ENCODE results near the gene GPHN. TPM values are rescaled to one million over a fixed set of nuclear protein-coding genes. Genes with fewer than 3 reads are reported as not detected.

The GPHN gene
- total and polyA plus RNA-seq, 2 of the 8 experiments (the other 6 are each of a cell fraction or from before 2014, with no cell fraction given), result 6.0 to 16.0 TPM

DNA sequence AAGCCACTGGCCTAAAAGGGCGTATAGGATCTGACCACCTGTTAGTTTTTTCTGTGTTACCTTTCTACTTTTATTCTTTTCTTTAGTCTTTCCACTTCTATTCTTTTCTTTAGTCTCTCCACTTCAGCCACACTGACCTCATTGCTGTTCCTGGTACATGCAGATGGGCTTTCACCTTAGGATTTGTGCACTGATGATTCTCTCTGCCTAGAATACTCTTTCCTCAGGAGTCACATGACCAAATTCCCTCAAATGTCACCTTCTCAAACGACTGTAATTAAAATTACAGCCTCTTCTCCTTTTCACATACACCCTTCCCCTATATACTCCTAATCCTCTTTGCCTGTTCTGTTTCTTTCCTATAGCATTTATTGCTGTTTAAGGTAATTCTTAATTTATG lies 36.0 kb downstream of the GPHN start:
- Histone ChIP-seq H2BK20ac (ENCODE audit: low read length) (no peak overlapping the region), H2BK120ac (replicated peaks; ENCODE audit: low read depth, low read length) (no peak overlapping the region), H2BK5ac (ENCODE audit: low read depth, low read length) (no peak overlapping the region), H3K79me1 (ENCODE audit: low read depth, low read length) (peaks cover 5% of the 10 kb centered on the region; the same call in 1 of the 2 replicates), H2AK5ac (ENCODE audit: low read depth, low read length) (no peak overlapping the region), H2BK12ac (ENCODE audit: low read depth, low read length) (no peak overlapping the region), H3K56ac (replicated peaks; ENCODE audit: insufficient read length, low read depth, low read length) (no peak overlapping the region), H3K4me1 (replicated peaks in 1 of 4; ENCODE audit: control insufficient read depth in 3 of 4, insufficient read depth in 4 of 4, low read length in 3 of 4) (no peaks in the 10 kb centered on the region; a peak in 1 of 7 replicates), H4K8ac (ENCODE audit: extremely low read depth, insufficient read depth, low read length) (no peak overlapping the region), H3K4me3 (ENCODE audit: extremely low read depth in 1 of 4, insufficient read depth in 2 of 4, low read depth in 3 of 4, low read length in 4 of 4) (no peak overlapping the region), H3K27me3 (replicated peaks in 1 of 4; ENCODE audit: control insufficient read depth in 3 of 4, extremely low read depth in 1 of 4, insufficient read depth in 3 of 4, low read length in 3 of 4) (no peaks in the 10 kb centered on the region), H3K79me2 (ENCODE audit: control insufficient read depth in 1 of 2, insufficient read depth in 2 of 2, low read length in 2 of 2) (peaks cover 0 to 18% of the 10 kb centered on the region in 2 experiments; a peak in 3 of 4 replicates), H3K18ac (ENCODE audit: extremely low read depth, low read length) (no peak overlapping the region), H3K14ac (ENCODE audit: insufficient read length) (no peak overlapping the region), H3K4me2 (ENCODE audit: insufficient read depth in 1 of 2, low read depth in 2 of 2, low read length in 2 of 2) (no peak overlapping the region), H2AFZ (ENCODE audit: low read length) (no peak overlapping the region), H3K9ac (replicated peaks in 1 of 4; ENCODE audit: extremely low read depth in 1 of 4, low read depth in 3 of 4, low read length in 3 of 4) (no peak overlapping the region), H3K27ac (ENCODE audit: low read depth, low read length) (no peak overlapping the region), H4K20me1 (replicated peaks in 1 of 2; ENCODE audit: control insufficient read depth in 1 of 2, insufficient read depth in 2 of 2, low read length in 2 of 2) (no peaks in the 10 kb centered on the region), H2BK15ac (ENCODE audit: low read length) (no peak overlapping the region), H3K9me3 (ENCODE audit: insufficient read depth in 2 of 2, low read depth in 1 of 2, low read length in 1 of 2) (peaks cover 0 to 13% of the 10 kb centered on the region in 2 experiments; a peak in 2 of 4 replicates), H4K91ac (replicated peaks; ENCODE audit: insufficient read length, low read length) (no peak overlapping the region), H4K5ac (ENCODE audit: insufficient read length, low read depth, low read length) (no peak overlapping the region), H3K23ac (ENCODE audit: insufficient read length) (no peak overlapping the region), H3K4ac (replicated peaks; ENCODE audit: insufficient read length, low read depth, low read length) (no peak overlapping the region), H3K36me3 (ENCODE audit: control insufficient read depth in 2 of 4, insufficient read depth in 4 of 4, low read length in 3 of 4) (peaks cover 0 to 3% (median 0%) of the 10 kb centered on the region in 4 experiments; a peak in 1 of 8 replicates), H3K23me2 (ENCODE audit: low read depth, low read length) (no peaks in the 10 kb centered on the region)
- POLR2A ChIA-PET (ENCODE audit: partially characterized antibody), result no interaction called here
- TF ChIP-seq SUZ12 (IDR thresholded peaks at IDR 0.05; ENCODE audit: low read length) (no peak), TAF7 (optimal IDR thresholded peaks at IDR 0.05; ENCODE audit: borderline replicate concordance, low read depth, low read length) (no peak), RBBP5 (IDR thresholded peaks at IDR 0.05; ENCODE audit: borderline replicate concordance, low read depth, low read length) (no peak)
- CTCF ChIA-PET (ENCODE audit: partially characterized antibody), result no interaction called here
- FAIRE-seq (no peak), DNase-seq (ENCODE audit: low read depth in 1 of 2, low spot score in 2 of 2) (no peak)
- 69 to 100% methylated on average over 1 to 2 of the region's 2 CpGs for WGBS, 2 experiments (ENCODE audit: extremely low coverage in 1 of 2, insufficient coverage in 1 of 2, insufficient read length in 1 of 2, insufficient replicate concordance in 2 of 2, low coverage in 1 of 2, low lambda C conversion rate in 2 of 2, missing lambda C conversion rate in 1 of 2)

Measured in H1 (cell line).